Neural crest cell (in vitro differentiated cells): Measurements from ENCODE around the gene ISM1. TPM values are rescaled to one million over a fixed set of nuclear protein-coding genes. Genes with fewer than 3 reads are reported as not detected.

Experiments
- DNase-seq: peaks from one replicate; pipeline ENCODE4 v3.0.0; 2021; ENCODE audit warnings: low read depth, mixed read lengths, low spot score
- H3K27ac Mint-ChIP-seq: one replicate; pipeline ENCODE4 v1.8.0; 2021; ENCODE audit warnings: mild to moderate bottlenecking, mixed read lengths; ENCODE audit not compliant: unreplicated experiment
- H3K27me3 Mint-ChIP-seq: 2 replicates; pipeline ENCODE4 v1.8.0; 2021; ENCODE audit warnings: low read depth, mild to moderate bottlenecking, mixed read lengths
- H3K36me3 Mint-ChIP-seq: 2 replicates; pipeline ENCODE4 v1.8.0; 2021; ENCODE audit warnings: low read depth, mild to moderate bottlenecking, mixed read lengths
- H3K4me1 Mint-ChIP-seq: 2 replicates; pipeline ENCODE4 v1.8.0; 2021; ENCODE audit warnings: mixed read lengths
- H3K4me3 Mint-ChIP-seq: one replicate; pipeline ENCODE4 v1.8.0; 2021; ENCODE audit warnings: mild to moderate bottlenecking, mixed read lengths
- H3K9me3 Mint-ChIP-seq: 2 replicates; pipeline ENCODE4 v1.8.0; 2021; ENCODE audit warnings: mixed read lengths
- total RNA-seq: library from RNA; stranded (reverse); gene quantifications from 2 replicates; pipeline ENCODE4 v1.2.1, GENCODE V29; 2021
- TF ChIP-seq, protein P1 (sequence below): fragments of 200-600 bp; sonication (generic); conservative IDR thresholded peaks from 2 replicates; pipeline ENCODE4 v1.5.0; 2021; ENCODE audit warnings: antibody characterized with exemption, mild to moderate bottlenecking

Gene ISM1
- total RNA-seq, 1 donor from 2014 or later: 0.33 TPM

GRCh38 chr20:13213335-13213734 is 7.7 kb upstream of the ISM1 start:
- TF ChIP-seq, protein P1, sequence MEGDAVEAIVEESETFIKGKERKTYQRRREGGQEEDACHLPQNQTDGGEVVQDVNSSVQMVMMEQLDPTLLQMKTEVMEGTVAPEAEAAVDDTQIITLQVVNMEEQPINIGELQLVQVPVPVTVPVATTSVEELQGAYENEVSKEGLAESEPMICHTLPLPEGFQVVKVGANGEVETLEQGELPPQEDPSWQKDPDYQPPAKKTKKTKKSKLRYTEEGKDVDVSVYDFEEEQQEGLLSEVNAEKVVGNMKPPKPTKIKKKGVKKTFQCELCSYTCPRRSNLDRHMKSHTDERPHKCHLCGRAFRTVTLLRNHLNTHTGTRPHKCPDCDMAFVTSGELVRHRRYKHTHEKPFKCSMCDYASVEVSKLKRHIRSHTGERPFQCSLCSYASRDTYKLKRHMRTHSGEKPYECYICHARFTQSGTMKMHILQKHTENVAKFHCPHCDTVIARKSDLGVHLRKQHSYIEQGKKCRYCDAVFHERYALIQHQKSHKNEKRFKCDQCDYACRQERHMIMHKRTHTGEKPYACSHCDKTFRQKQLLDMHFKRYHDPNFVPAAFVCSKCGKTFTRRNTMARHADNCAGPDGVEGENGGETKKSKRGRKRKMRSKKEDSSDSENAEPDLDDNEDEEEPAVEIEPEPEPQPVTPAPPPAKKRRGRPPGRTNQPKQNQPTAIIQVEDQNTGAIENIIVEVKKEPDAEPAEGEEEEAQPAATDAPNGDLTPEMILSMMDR: no peak
- H3K36me3 Mint-ChIP-seq: no peaks in the 10 kb centered on the region

GRCh38 chr20:13216533-13216932 is 4.5 kb upstream of the ISM1 start:
- Mint-ChIP-seq H3K4me3 (no peak overlapping the region), H3K9me3 (no peaks in the 10 kb centered on the region), H3K36me3 (no peaks in the 10 kb centered on the region), H3K27me3 (peaks cover 85% of the 10 kb centered on the region), H3K4me1 (peaks cover 11% of the 10 kb centered on the region), H3K27ac (no peak overlapping the region)
- TF ChIP-seq, protein P1: no peak
- DNase-seq: no peak

More at GRCh38 chr20:13213335-13213734, 7.7 kb upstream of the ISM1 start:
- DNase-seq: no peak
- Mint-ChIP-seq H3K9me3 (no peaks in the 10 kb centered on the region), H3K4me3 (no peak overlapping the region), H3K27me3 (peaks cover 61% of the 10 kb centered on the region), H3K27ac (no peak overlapping the region), H3K4me1 (no peaks in the 10 kb centered on the region)

DNA sequence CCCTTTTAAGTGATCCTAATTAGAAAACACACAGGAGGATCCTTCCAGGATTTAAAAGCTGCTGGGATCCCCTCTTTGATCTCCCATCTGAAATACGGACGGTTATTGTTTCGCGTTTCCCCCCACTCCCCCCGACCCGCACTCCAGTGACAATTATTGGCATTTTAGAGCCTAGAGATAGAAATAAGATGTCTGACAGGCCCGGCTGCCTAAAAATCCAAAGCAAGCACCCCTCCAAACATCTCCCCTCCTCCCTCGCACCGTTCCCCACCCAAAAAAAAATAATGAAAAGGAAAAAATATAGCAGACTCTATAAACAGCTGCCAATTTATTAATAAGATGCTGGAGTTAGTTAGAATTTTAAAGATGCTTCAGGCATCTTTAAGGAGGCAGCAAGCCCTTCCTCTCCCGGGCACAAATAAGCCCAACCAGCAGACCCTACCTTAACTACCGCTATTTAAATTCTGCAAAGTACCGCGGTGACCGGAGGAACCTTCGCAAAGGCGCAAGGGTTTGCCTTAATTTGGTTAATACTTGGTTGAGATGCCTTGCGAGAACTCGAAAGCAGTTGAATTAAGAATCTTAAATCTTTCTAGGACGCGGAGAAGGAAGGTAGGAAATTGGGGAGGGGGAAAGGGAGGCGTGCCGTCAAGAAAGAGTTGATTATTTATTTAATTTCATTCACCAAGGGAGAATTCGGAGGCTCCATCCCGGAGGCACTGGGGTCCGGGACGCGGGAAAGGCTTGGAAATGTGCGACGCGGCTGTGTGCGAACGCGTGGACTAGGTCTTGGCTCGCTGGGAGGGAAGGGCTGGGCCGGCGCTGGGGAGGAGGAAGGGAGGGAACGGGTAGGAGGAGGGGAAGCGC is 1.5 kb upstream of the ISM1 start:
- Mint-ChIP-seq H3K9me3 (no peaks in the 10 kb centered on the region), H3K27me3 (peaks cover 89% of the 10 kb centered on the region), H3K4me1 (peaks cover 11% of the 10 kb centered on the region), H3K36me3 (no peaks in the 10 kb centered on the region), H3K4me3 (peak overlapping the region; percentile 90), H3K27ac (no peak overlapping the region)
- no peak for DNase-seq
- TF ChIP-seq, protein P1: no peak

DNA sequence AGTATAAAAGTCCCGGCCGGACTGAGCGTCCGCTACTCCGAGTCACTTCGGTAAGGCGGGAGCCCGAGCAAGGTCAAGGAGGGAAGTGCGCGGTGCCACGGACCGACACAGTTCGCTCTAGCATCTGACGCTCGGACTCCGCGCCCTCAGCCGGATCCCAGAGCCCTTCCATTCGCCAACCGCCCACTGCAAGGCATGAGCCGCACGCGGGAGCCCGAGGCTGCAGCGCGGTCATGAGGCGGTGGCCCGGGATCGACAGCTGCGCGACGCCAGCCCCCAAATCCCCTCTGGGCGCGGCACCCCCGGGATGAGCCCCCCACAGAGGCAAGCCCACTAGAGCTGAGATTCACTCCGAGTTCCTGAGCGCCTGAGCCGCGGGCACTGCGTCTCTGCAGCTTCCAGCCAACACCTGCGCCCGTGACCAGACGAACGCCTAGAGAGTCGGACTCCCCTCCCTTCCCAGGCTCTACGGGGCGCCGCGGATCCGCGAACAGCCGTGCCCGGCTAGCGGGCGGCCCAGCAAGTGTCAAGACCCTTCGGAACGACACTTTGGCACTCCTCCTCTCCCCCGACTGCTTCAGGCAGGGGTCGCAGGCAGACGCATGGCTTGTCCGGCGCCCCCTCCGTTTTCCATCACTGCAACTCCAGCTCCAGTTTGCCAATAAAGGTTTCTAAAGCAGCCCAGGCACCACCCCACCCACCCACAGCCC is 725 bp upstream of the ISM1 start:
- no peaks in the 10 kb centered on the region for H3K9me3 Mint-ChIP-seq
- peak; percentile 40 for DNase-seq
- peak overlapping the region; percentile 90 for H3K4me3 Mint-ChIP-seq
- no peak overlapping the region for H3K27ac Mint-ChIP-seq
- no peaks in the 10 kb centered on the region for H3K36me3 Mint-ChIP-seq
- H3K4me1 Mint-ChIP-seq: peaks cover 11% of the 10 kb centered on the region
- TF ChIP-seq, protein P1: no peak
- H3K27me3 Mint-ChIP-seq: peaks cover 85% of the 10 kb centered on the region

DNA sequence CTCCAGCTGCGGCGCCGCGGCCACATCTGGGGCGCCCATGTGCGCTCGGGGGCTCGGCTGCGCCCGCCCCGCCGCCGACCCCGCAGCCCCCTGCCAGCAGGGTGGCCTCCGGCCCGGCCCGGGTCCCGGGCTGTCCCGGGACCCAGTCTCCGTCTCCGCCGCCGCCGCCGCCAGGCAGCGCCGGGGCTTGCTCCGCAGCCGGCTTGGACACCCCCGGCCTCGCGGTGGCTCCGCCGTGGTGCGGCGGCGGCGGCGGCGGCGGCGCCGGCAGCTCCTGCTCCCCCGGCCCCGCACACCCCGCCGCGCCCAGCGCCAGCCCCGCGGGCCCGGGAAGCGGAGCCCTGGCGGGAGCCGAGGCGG is 219 bp downstream of the ISM1 start:
- H3K27me3 Mint-ChIP-seq: peaks cover 84% of the 10 kb centered on the region
- H3K4me3 Mint-ChIP-seq: no peak overlapping the region
- H3K9me3 Mint-ChIP-seq: no peaks in the 10 kb centered on the region
- TF ChIP-seq, protein P1: no peak
- H3K4me1 Mint-ChIP-seq: peaks cover 11% of the 10 kb centered on the region
- no peak overlapping the region for H3K27ac Mint-ChIP-seq
- DNase-seq: no peak
- H3K36me3 Mint-ChIP-seq: no peaks in the 10 kb centered on the region
